Measurements from ENCODE around the gene SPOCK1.

DNA sequence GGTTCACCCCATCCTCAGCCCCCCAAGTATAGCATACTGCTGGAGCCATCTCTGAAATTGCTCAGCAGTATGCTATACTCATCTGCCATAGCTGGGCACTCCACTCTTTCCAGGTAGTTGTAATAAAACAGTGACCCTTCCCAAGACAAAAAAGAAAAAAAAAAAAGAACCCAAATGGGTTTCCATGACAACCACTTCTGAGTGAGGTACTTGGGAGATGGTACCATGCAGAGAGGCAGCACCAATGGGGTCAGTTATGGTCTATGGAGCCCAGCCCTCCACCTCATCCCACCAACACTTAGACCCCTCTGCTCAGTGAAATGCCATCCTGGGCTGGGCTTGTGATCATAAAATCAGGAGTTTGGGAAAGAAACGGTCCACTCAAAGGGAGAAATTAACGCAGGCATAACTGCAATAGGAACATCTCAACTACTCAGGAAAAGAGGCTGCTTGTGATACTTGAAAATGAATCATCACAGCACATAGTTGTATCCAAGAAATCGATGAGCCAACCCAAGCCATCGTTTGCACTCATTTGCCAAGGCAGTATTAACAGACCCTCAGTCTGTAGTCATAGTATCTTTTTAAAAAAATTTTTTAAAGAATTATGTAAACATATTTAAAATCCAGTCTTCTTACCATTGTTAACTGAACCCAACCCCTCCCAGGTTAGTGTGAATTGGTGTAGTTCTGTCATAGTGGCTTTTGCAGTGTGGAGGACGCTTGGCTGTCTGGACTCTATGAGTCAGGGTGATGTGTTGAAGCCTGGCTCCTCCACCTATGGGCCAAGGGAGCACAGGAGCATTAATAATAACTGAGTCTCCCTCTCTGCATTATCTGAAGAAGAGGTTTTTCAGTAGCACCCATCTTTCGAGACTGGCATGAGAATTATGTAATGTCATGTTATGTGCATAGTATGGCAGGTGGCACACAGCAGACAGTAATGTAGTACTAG, 402.7 kb downstream of the SPOCK1 start:
- TF ChIP-seq CTCF (IDR thresholded peaks at IDR 0.05), result no peak
- no peak for TF ChIP-seq POLR2AphosphoS5 (IDR thresholded peaks at IDR 0.05)
- no peak for TF ChIP-seq POLR2A (IDR thresholded peaks at IDR 0.05)
- TF ChIP-seq EP300 (IDR thresholded peaks at IDR 0.05), result no peak

All from stomach (tissue), 4 donors.